Activated CD8-positive, alpha-beta memory T cell treated with anti-CD3 and anti-CD28 coated beads, Interleukin-2, amount 50 U/mL, for 4 hours (primary cell): Measurements from ENCODE around the gene LRCH4.
"Not testable (repeated sequence)": the region's sequence is repeated elsewhere in the genome, so short reads cannot be mapped to it uniquely, and the experiment has no call there.

ENCODE experiments used
- DNase-seq: peaks from one replicate; pipeline ENCODE4 v3.0.0-alpha.2; 2020

The LRCH4 gene

GRCh38 chr7:100543586-100543985 is 42.3 kb downstream of the LRCH4 start:
- DNase-seq, result no peak

- not testable (repeated sequence) for DNase-seq
These were observed 44.6 kb downstream of the LRCH4 start for GRCh38 chr7:100541309-100541708.

- no peak for DNase-seq
These were observed 45.7 kb downstream of the LRCH4 start for GRCh38 chr7:100540073-100540723.

GRCh38 chr7:100539436-100540006 is 46.4 kb downstream of the LRCH4 start:
- DNase-seq, result no peak

- peak; percentile 100 for DNase-seq
These were observed 47.1 kb downstream of the LRCH4 start, which contains the start of gene AGFG2 for GRCh38 chr7:100538654-100539435. TSS of gene AGFG2 (plus strand) at chr7:100539203. CDS start at chr7:100539347, 144 bp downstream.

GRCh38 chr7:100538348-100538653 is 47.6 kb downstream of the LRCH4 start:
- no peak for DNase-seq

- not testable (repeated sequence) for DNase-seq
These were observed 49.2 kb downstream of the LRCH4 start for GRCh38 chr7:100536695-100537094.

- DNase-seq, result not testable (repeated sequence)
These were observed 49.9 kb downstream of the LRCH4 start for GRCh38 chr7:100535982-100536381.

- DNase-seq, result no peak
These were observed 53.5 kb downstream of the LRCH4 start for GRCh38 chr7:100532165-100533022.

- DNase-seq, result not testable (repeated sequence)
These were observed 57.6 kb downstream of the LRCH4 start for GRCh38 chr7:100528108-100528866.
